GM21423 (cell line): ENCODE measurements around the gene TSTD1.
"Not testable (repeated sequence)": the region's sequence is repeated elsewhere in the genome, so short reads cannot be mapped to it uniquely, and the experiment has no call there.

Experiments used
- ATAC-seq: cut with Tn5 transposase; IDR thresholded peaks from one replicate; pipeline ENCODE4 v1.9.1; 2021; ENCODE audit warnings: mild to moderate bottlenecking, moderate library complexity; ENCODE audit not compliant: unreplicated experiment

Gene TSTD1

DNA sequence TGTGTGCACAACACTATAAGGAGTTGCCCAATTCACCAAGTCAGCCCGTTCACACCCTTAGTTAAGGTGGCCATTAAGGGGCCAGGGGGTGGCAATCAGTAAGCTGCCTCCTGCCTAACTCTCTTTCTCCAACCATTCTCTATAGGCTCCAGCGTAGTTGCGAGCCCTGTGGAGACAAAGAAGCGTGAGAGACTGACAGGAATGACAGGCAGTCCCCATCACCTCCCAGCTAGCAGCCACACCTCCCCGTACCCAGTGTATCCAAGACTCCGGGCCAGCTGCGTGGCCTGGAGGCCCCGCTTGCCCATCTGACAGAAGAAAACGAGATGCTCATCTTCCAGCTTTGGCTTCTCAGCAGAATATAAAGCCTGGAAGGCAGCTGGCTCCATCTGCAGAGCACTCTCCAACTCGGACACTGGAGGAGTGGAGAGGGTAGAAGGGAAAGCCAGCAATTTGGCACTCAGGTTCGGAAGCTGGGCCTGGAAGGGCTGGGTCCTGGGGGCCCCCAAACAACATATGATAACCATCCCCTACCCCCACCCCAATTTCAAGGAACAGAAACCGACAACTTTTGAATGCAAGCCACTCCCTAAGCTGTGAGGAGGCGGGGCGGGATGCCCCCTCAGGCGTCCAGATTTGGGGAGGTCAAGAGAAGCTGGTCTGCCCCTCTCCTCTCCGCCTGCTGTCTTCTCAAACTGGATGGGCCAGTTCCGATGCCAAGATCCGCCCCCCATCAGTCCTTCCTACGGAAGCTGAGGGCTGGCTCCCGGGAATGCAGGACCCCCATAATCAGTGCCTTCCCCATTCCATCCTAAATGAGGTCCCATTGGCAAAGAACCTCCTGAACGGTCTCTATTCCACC lies 872 bp downstream of the TSTD1 start:
- no peak for ATAC-seq

DNA sequence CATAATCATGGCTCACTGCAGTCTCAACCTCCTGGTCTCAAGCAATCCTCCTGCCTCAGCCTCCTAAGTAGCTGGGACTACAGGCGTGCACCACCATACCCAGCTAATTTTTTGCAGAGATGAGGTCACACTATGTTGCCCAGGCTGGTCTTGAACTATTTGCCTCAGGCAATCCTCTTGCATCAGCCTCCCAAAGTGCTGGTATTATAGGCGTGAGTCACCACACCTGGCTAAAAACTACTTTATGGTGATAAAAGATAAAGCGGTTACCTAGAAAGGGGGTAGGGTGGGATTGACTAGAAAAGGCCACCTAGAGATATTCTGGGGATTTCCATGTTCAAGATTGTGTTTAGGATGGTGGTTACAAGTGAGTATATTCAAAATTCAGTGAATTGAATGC lies 5.0 kb downstream of the TSTD1 start:
- ATAC-seq = no peak

DNA sequence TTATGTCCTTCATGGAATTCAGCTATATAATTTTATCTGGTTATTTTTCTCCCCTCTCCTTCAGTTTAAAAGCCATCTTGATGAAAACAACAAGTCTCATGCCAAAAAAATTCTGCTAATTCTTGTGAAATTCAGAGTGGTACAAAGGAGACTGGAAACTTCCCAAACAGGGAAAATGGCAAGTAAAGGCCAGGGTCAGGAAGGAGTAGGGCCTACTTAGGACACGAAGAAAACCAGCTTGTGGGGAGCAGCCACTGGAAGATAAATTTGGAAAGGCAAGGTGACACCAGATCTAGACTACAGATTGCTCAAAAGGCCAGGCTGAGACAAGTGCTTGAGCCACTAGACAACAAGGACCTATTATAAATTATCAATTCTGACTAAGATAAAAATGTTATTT lies 6.4 kb downstream of the TSTD1 start:
- ATAC-seq = no peak

DNA sequence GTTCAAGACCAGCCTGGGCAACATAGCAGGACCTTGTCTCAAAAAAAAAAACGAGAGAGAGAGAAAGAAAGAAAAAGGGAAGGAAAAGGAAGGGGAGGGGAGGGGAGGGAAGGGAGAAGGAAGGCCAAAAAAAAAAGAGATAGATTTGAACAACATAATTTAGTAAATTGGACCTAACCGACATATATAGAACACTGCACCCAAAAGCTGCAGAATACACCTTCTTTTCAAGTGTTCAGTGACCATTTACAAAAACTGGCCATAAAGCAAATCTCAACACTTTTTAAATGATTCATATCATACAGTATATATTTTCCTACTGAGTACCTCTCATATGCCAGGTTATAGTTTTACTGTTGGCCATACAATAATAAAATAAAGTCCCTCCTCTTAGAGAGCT lies 6.9 kb downstream of the TSTD1 start:
- no peak for ATAC-seq

DNA sequence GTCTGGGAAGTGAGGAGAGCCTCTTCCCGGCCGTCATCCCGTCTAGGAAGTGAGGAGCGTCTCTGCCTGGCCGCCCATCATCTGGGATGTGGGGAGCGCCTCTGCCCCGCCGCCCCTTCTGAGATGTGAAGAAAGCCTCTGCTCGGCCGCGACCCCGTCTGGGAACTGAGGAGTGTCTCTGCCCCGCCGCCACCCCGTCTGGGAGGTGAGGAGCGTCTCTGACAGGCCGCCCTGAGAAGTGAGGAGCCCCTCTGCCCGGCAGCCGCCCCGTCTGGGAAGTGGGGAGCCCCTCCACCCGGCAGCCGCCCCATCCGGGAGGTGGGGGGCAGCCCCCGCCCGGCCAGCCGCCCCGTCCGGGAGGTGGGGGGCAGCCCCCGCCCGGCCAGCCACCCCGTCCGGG lies 9.3 kb downstream of the TSTD1 start:
- ATAC-seq = not testable (repeated sequence)

DNA sequence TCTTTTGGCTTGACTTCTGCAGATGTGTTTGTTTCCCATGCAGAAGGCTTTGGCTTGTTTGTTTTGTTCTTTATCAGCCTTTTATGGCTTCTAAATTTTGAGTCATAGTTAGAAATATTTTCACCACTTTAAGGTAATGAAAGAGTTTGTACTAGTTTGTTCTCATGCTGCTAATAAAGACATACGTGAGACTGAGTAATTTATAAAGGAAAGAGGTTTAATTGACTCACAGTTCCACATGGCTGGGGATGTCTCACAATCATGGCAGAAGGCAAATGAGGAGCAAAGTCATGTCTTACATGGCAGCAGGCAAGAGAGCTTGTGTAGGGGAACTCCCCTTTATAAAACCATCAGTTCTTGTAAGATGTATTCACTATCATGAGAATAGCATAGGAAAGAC lies 11.8 kb downstream of the TSTD1 start:
- not testable (repeated sequence) for ATAC-seq

DNA sequence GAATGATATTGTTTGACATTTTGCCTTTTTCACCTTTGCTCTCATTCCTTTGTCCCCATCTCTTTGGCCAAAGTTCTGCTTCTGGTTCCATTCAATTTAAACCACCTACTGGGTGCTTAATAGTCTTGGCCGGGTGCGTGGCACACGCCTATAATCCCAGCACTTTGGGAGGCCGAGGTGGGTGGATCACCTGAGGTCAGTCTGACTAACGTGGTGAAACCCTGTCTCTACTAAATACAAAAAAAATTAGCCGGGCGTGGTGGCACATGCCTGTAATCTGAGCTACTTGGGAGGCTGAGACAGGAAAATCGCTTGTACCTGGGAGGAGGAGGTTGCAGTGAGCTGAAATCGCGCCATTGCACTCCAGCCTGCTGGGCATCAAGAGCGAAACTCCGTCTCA lies 16.3 kb downstream of the TSTD1 start:
- ATAC-seq = not testable (repeated sequence)

DNA sequence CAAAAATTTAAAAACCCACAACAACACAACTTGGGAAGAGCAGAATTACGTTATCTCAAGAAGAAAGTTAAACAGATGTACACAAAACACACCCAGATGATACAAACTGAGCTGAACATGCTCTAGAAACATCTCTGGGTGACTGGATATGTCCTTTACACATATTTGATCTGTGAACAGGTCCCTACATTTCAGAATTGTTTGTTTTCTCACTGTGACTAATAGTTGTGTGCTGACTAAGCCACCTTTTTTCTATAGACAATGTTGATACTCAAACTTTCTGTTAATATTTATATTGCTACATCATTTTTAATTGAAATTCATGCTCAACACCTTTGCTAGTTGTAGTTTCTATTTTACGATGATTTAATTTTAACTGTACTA lies 16.8 kb downstream of the TSTD1 start:
- no peak for ATAC-seq

DNA sequence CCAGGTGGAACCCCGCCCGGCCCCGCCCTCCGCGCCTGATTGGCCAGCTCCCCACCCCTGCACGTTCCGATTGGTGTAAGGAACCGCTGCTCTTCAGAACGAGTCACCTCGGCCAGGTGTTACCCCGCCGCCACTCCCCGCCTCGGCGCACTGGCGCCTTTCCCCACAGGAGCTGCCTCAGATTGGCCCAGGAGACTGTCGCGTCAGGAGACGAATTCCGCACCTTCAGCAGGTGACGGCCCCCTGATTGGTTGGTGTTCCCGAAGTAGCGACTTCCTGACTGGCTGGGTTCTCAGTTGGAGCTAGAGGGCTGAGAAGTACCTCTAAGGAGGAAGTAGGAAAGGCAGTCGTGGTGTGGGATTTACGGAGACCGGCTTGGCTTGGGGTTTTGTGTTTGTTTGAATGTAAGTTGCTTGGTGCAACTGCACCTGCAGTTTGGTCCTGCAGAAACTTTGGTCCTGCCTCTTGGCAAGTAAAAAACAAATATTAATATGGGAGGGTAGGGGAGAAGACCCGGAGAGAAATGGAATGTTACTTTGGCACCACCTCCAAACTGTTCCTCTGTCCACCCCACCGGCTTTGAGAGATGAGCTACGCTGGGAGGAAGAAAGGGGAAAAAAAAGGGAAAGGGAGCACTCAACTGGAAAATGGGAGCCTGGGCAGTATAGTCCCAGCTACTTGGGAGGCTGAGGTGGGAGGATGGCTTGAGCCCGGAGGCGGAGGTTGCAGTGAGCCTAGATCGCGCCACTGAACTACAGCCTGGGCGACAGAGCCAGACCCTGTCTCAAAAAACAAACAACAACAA lies 17.4 kb downstream of the TSTD1 start:
- peak; percentile 90 for ATAC-seq

DNA sequence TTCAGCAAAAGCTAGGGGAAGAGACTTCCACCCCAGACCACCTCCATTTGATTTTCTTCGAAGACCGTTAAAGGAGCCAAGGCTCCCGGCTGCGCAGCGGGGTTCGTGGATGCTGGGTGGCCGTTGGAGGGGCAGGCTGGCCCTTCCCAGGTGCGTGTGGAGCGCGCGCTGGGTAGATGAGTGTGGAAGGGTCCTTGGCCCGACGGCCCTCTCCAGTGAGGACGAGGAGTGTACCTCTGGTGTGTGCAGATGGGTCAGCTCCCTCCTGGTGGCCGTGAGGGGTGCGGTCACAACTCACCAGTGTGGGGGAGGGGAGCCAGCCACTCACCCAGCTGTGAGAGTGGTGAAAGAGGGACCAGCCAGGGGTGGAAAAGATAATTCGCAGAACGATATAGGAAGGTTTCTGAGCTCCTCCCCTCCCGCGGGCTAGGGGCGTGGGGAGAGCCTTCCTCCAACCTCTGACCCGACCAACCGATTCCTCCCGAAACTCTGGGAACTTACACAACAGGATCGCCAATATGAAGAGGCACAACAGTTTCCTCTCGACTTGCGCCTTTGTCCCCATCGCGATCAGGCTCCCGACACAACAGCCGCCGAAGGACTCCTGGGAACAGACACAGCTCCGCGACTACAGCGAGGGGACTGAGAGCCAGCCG lies 18.1 kb downstream of the TSTD1 start, which contains the start of gene F11R:
F11R (minus strand) TSS at position 644 of the 656 bp plus-strand sequence; CDS start at position 565, 79 bp downstream.
- ATAC-seq = peak; percentile 43

DNA sequence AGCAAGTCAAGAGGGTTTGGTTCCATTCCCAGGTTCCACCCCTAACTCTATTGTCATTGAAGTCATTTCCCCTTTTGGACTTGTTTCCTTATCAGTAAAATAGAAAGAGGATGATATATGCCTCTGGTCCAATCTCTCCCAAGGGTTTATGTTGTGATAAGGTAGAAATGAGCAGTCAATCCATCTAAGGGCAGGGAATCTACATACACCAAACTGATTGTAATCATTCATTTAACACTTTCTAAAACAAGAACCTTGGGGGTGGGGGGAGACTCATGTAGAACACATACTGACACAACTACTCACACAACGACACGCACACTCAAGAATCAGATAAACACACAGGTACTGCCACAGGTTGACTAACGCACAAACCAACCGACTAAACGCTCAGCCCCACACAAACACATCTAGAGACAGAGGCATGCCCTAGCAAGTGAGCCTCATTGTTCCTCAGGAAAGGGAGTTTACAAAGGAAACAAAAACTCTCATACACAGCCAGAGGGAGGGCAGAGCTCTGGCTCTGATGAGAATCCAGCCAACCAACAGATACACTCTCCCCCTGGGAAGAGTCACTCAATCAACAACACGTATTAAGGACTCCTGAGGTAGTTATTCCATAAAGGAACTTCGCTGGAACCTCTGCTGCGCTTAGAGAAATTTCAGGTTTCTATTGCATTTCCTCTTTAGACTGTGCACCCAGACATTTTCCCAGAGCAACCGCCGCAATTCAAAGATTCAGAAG lies 18.8 kb downstream of the TSTD1 start:
- no peak for ATAC-seq

DNA sequence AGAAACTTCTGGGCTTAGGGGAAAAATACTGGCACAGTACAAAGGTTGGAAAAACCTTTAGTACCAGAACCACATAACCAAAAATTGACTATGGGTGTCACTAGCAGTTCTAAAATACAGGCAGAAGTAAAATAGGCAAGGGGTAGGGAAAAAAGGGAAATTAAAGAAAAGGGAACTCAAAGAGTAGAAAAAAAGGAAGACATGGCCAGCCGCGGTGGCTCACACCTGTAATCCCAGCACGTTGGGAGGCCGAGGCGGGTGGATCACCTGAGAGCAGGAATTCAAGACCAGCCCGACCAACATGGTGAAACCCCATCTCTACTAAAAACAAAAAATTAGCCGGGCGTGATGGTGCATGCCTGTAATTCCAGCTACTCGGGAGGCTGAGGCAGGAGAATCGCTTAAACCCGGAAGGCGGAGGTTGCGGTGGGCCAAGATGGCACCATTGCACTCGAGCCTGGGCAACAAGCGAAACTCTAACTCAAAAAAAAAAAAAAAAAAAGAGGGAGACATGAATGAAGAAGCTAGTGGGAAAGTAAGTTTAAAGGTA lies 19.6 kb downstream of the TSTD1 start:
- ATAC-seq = not testable (repeated sequence)

DNA sequence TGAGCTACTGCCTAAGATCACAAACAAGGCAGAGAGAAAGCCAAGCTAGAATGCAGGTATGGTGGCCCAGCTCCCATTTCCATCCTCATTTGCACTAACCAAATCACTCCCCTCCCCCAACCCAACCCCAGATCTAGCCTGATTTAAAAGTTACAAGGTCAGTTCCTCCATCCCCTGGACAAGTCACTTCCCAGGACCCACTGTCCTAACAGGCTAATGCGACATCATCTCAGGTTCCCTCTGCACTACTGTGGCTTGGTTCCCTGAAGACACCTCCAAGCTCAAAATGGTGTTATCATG lies 20.2 kb downstream of the TSTD1 start:
- ATAC-seq = no peak

DNA sequence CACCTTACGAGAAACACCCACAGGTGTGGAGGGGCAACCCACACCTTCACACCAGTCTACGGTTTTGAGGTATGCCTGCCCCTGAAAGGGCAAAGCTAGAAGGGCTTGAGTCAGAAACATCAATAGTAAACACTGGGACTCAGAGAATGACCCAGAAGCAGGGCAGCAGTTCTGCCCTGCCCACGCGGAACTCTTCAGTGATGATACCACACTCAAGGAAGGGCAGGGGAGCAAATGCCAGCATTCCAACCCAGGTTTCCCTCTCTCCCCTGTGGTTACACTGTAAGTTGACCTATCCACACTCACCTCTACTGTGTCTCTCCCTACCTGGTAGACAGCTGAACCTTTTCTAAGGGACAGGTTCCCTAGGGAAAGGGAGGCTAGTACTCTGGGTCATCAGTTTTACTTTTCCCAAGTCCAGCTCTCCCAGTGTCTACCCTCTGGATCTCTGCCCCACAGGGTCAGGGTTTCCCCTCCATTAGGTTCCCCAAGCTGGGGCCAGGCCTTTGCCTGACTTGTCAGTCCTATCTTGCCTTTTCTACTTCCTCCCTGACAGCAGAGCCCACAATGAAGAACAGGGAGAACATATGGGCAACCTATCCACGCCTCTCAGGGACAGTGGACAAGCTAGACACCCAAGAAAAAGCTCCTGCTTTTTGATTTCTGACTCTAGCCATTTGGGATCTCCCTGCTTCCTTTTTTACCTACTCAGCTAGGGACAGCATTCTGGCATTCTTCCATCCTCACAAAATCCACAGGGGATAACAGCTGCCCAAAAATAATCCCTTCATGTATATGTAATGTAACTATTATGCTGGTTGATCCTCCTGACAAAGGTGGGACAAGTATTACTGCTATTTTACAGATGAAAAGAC lies 20.8 kb downstream of the TSTD1 start:
- no peak for ATAC-seq

DNA sequence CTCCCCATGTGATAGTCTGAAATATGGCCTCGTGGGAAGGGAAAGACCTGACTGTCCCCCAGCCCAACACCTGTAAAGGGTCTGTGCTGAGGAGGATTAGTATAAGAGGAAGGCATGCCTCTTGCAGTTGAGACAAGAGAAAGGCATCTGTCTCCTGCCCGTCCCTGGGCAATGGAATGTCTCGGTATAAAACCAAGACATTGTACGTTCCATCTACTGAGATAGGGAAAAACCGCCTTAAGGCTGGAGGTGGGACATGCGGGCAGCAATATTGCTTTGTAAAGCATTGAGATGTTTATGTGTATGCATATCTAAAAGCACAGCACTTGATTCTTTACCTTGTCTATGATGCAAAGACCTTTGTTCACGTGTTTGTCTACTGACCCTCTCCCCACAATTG lies 21.6 kb downstream of the TSTD1 start:
- ATAC-seq = not testable (repeated sequence)

DNA sequence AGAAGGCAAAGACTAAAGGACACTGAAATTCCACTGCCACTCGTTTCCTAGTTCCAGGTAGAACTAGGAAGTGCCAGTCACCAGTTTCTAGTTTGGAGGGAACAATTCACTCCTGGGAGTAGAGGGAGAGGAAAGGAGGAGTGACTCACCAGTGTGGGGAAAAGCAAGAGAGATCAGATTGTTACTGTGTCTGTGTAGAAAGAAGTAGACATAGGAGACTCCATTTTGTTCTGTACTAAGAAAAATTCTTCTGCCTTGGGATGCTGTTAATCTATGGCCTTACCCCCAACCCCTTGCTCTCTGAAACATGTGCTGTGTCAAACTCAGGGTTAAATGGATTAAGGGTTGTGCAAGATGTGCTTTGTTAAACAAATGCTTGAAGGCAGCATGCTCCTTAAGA lies 22.1 kb downstream of the TSTD1 start:
- ATAC-seq = not testable (repeated sequence)

DNA sequence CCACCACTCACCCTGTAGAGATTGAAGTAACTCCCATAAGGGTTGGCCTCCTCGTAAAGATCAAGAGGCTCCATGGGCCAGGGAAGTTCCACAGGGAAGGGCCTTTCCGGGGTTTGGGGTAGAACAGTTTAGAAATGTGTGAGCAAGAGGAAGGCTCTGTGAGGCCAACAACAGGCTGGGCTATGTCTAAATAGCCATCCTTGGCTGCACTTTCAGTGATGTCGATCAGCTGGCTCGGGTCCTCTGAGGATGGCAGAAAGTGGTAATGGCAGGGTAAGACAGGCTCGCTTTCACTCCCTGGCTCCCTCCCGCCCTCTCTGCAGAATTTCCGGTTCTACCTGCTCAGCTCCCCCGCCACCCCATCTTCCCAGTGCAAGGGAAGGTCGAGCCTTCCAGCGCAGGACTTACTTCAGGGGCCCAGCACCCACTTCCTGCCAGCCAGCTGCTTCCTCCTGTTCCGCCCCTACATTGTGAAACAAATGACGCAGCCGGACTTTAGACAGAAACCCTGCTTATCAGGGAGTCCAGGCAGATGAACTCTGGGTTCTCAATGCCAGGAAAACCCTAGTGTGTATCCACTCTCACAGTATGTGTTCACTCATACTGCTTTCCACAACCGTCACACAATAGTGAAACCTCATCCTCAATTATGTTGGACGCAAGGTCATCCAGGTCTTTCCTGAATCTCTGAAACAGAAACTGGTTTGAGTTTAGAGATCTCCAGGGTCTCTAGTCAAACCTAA lies 25.1 kb downstream of the TSTD1 start:
- ATAC-seq = peak; percentile 86

DNA sequence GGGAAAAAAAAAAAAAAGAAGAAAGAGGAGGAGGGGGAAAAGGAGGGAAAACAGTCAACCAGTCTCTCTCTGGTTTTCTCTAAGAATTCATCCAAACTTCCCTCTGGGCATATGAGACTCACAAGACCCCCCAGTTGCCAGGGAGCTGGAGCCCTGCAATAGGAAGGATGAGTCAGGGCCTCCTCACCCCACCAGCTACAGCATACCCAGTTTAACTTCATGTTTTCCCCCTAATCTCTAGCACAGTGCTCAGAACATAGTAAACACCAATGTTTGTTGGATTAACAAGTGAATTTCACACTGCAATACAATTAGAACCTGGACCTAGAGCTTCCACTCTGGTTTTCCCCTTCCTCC lies 25.7 kb downstream of the TSTD1 start:
- no peak for ATAC-seq

DNA sequence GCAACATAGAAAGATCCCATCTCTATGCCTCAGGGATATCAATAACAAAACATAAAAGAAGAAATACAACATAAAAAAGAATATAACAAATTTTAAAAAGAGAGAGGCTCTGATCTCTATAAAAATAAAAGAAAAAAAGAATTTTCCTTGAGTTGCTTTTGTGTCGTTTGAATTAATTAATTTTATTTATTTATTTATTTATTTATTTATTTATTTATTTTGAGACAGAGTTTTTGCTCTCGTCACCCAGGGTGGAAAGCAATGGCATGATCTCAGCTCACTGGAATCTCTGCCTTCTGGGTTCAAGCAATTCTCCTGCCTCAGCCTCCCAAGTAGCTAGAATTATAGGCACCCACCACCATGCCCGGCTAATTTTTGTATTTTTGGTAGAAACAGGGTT lies 26.3 kb downstream of the TSTD1 start:
- ATAC-seq = no peak
